Activated naive CD8-positive, alpha-beta T cell (primary cell): ENCODE results near the gene CREG1.
A peak's percentile ranks its signal among the peaks of the same experiment; 100 is the strongest.

Experiments
- H3K27ac Mint-ChIP-seq: one replicate; pipeline ENCODE4 v1.8.0; 2021; ENCODE audit warnings: mixed read lengths
- H3K27me3 Mint-ChIP-seq: one replicate; pipeline ENCODE4 v1.8.0; 2021; ENCODE audit warnings: mixed read lengths
- H3K36me3 Mint-ChIP-seq: one replicate; pipeline ENCODE4 v1.8.0; 2021; ENCODE audit warnings: mixed read lengths
- H3K4me1 Mint-ChIP-seq: one replicate; pipeline ENCODE4 v1.8.0; 2021; ENCODE audit warnings: low read depth, mixed read lengths
- H3K4me3 Mint-ChIP-seq: one replicate; pipeline ENCODE4 v1.8.0; 2021; ENCODE audit warnings: mild to moderate bottlenecking, mixed read lengths
- H3K9me3 Mint-ChIP-seq: one replicate; pipeline ENCODE4 v1.8.0; 2021; ENCODE audit warnings: low read depth, mixed read lengths

CREG1 gene

DNA sequence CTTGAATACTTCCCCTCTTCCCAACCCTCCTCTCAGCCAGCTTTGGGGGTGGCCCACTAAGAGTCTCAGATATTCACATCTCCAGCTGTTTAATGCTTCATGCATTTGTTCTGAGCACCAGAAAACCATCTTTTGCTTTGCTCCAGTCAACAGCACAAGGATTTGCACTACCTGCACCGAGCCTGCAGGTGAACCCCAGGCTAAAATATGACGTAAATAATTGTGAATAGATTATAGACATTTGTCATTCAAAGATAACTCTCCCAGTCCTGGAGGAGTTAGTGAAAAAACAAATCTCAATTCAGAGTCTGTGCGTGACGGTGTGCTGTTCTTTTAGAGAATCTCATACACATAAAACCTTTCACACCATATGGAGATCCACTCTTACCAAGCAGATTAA is 42.7 kb downstream of the CREG1 start:
- no peaks in the 10 kb centered on the region for H3K27me3 Mint-ChIP-seq
- H3K27ac Mint-ChIP-seq = peak overlapping the region; percentile 91
- H3K36me3 Mint-ChIP-seq = peaks cover 28% of the 10 kb centered on the region
- peaks cover 92% of the 10 kb centered on the region for H3K4me1 Mint-ChIP-seq
- H3K9me3 Mint-ChIP-seq = no peaks in the 10 kb centered on the region
- peak overlapping the region; percentile 84 for H3K4me3 Mint-ChIP-seq

DNA sequence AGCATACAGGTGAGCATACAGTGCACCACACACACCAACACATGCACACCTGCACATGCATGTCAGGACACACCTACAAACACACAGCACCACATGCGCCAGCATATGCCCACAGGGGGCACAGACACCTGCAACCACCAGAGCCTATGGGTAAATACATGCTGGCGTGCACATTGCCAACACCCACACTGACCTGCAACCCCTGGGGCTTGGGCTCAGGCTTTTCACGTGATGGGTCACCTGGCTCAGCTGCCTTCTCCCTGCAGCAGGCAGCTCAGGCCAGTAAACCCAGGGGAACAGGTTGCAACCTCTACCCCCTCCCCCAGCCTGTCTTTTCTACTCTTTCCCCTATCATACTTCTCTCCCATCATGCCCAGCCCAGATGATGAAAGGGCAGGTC is 43.3 kb downstream of the CREG1 start:
- H3K4me3 Mint-ChIP-seq = peak overlapping the region; percentile 84
- no peaks in the 10 kb centered on the region for H3K9me3 Mint-ChIP-seq
- H3K27me3 Mint-ChIP-seq = no peaks in the 10 kb centered on the region
- H3K27ac Mint-ChIP-seq = peak overlapping the region; percentile 91
- H3K4me1 Mint-ChIP-seq = peaks cover 92% of the 10 kb centered on the region
- peaks cover 26% of the 10 kb centered on the region for H3K36me3 Mint-ChIP-seq

DNA sequence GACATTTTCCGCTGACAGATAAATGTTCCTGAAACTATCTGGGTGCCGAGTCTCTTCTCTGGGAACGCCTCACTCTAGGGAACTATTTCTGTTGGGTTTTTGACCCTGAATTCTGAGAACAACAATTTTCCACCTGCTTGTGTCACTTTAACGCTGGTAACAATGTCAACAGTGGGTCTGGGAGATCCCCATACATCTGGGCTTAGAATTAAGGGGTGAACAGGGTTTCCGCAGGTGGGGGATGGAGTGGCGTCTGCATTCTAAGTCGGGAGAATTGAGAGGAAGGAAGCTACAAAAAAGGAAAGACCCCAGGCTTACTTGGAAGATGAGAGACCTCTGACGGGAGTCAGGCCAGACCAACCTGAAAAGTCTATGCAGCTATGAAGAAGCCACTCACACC is 44.0 kb downstream of the CREG1 start:
- peaks cover 92% of the 10 kb centered on the region for H3K4me1 Mint-ChIP-seq
- peaks cover 26% of the 10 kb centered on the region for H3K36me3 Mint-ChIP-seq
- no peaks in the 10 kb centered on the region for H3K27me3 Mint-ChIP-seq
- H3K9me3 Mint-ChIP-seq = no peaks in the 10 kb centered on the region
- H3K27ac Mint-ChIP-seq = peak overlapping the region; percentile 91
- peak overlapping the region; percentile 84 for H3K4me3 Mint-ChIP-seq

DNA sequence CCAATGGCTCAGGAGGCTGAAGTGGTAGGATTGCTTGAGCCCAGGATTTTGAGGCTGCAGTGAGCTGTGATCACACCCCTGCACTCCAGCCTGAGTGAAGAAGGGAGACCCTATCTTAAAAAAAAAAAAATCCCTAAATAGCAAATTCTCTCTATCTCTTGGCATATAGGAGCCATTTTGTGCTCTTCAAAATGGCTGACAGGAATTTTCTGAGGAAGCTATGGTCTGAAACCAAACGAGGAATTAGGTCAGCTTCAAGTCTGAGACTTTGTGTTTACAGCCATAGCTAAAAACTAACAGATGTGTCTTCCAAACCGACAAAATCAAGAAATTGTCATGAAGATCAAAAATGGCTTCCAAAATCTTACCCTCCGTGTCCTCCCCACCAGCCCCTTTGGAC is 45.8 kb downstream of the CREG1 start:
- H3K36me3 Mint-ChIP-seq = peaks cover 28% of the 10 kb centered on the region
- peak overlapping the region; percentile 84 for H3K27ac Mint-ChIP-seq
- no peaks in the 10 kb centered on the region for H3K9me3 Mint-ChIP-seq
- peaks cover 95% of the 10 kb centered on the region for H3K4me1 Mint-ChIP-seq
- no peaks in the 10 kb centered on the region for H3K27me3 Mint-ChIP-seq
- H3K4me3 Mint-ChIP-seq = peak overlapping the region; percentile 42

DNA sequence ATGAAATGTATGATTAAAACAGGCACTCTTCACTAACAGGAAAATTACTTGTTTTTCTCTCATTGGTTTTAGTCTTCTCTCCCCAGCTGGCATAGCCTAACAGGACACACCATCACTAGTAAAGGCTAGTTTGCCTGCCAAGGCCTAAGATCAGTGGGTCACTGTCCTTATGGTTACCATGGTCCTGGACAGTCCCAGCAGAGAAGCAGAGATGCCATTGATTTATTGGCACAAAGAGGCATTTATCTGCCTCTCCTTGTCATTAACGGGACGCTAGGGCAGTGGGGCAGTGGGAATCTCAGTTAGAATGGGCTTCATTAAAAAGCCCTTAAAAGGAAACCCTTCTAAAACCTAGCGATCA is 49.1 kb downstream of the CREG1 start:
- Mint-ChIP-seq H3K4me1 (peaks cover 94% of the 10 kb centered on the region), H3K27me3 (no peaks in the 10 kb centered on the region), H3K36me3 (peaks cover 18% of the 10 kb centered on the region), H3K4me3 (peak overlapping the region; percentile 42), H3K27ac (peak overlapping the region; percentile 99), H3K9me3 (no peaks in the 10 kb centered on the region)

DNA sequence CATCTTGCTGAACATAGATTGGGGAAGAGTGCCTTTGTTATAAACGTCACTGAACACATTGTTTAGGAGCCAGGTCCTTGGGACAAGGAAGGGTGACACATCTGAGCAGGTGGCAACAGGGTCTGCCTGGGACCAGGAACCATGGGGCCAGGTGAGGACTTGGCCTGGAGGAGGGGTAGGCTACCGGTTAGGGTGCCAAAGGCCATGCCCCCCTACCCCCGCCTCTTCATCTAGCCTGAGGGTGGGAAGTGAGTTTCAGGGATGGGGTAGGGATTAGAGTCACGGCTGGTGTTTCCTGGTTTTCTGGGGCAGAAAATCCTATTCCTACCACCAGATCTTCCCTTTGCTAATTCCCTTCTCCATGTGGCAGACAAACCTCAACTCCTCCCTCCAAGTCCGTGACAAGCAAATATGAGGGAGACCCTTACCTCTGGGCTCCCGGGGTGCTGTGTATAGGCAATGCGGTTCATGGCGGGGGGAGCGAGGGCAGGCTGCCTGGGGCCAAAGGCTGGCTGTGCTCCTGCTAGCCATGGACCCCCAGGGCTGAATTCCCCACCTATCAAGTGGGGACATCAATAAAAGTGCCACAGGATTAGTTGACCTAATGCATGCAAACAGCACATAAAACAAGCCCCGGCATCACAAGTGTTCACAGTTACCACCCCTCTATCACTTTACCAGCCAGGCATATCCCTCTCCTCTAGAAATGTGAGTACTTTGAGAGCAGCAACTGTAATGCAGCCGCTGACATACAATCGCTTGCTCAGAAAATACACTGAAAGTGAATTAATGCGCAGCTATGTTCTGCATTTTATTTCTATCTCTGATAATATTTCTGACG is 49.7 kb downstream of the CREG1 start:
- Mint-ChIP-seq H3K27me3 (no peaks in the 10 kb centered on the region), H3K27ac (peak overlapping the region; percentile 99), H3K4me3 (peak overlapping the region; percentile 69), H3K36me3 (peaks cover 15% of the 10 kb centered on the region), H3K9me3 (no peaks in the 10 kb centered on the region), H3K4me1 (peaks cover 95% of the 10 kb centered on the region)

DNA sequence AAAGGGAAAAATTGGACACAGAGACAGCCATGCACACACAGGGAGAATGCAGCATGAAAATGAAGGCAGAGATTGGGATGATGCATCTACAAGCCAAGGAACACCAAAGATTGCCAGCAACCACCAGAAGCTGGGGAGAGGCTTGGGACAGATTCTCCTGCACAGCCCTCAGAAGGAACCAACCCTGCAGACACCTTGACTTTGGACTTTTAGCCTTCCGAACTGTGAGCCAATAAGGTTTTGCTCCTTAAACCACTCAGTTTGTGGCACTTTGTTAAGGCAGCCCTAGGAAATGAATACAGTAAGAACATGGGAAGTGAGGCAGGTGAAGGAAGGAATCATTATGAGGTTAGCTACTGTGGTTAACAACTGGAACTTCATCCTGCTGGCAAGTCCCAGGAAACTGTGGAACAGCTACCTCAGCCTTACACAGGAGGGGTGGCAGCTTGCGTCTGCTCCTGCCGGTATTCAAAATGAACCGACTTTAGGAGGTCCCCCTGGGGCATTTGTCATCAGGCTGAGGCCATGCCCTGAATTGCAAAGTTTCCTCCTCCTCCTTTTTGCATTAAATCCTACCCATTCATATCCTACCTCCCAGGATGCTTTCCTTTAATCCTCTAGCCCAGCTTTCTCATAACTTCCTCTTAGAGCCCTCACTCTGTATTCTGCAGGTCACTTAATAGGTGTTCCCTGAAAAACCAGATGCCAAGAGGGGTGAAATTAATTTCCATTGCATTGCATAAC is 50.7 kb downstream of the CREG1 start:
- H3K4me3 Mint-ChIP-seq = peak overlapping the region; percentile 69
- peaks cover 12% of the 10 kb centered on the region for H3K36me3 Mint-ChIP-seq
- peaks cover 97% of the 10 kb centered on the region for H3K4me1 Mint-ChIP-seq
- peak overlapping the region; percentile 99 for H3K27ac Mint-ChIP-seq
- H3K9me3 Mint-ChIP-seq = no peaks in the 10 kb centered on the region
- no peaks in the 10 kb centered on the region for H3K27me3 Mint-ChIP-seq

DNA sequence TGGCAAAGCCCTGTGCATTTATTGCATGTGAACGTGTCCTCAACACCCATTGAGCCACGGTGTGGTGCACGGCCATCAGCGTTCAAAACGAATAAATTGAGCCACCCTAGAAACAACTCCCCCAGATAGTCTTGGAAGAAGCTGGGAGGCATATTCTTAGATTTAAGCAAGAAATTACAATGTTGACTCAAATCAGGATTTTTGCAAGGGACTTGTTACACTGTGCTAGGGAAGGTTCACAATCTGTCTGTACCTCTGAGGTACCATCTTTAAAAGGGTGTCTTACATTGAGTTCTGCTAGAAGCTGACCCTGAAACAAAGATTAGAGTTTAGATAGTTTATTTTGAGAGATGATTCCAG is 51.4 kb downstream of the CREG1 start:
- Mint-ChIP-seq H3K4me1 (peaks cover 97% of the 10 kb centered on the region), H3K9me3 (no peaks in the 10 kb centered on the region), H3K36me3 (peaks cover 10% of the 10 kb centered on the region), H3K27me3 (no peaks in the 10 kb centered on the region), H3K4me3 (peak overlapping the region; percentile 69), H3K27ac (peak overlapping the region; percentile 99)

DNA sequence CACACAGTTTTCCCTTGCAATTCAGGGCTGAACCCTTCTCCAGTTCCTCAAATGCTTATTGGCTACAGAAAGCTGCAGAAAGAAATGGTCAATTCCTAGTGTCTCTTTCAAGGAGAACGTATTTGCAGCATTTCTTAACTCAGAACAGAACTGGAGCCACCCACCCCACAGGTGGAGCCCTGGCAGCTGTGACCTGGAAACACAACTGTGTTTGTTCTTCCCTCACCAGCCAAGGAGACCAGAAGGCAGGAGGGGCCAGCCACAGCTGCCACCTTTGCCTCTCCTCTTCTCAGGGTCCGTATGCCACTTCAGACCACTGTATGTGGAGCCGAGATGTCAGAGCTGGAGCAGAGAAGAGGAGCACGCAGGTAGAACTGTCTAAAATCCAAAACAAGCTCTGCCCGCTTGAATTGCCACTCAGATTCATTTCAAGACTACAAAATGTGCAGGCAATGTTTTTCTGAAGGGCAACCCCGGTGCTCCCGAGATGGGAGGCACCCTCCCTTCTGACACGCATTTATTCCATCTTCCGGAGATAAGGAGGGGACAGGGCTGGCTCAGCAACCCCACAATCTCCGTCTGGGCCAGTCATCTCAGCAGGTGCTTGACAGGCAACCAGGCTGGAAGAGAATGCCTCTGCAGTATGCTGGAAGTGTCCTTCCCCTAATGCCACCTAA is 51.9 kb downstream of the CREG1 start:
- Mint-ChIP-seq H3K9me3 (no peaks in the 10 kb centered on the region), H3K36me3 (peaks cover 10% of the 10 kb centered on the region), H3K27ac (peak overlapping the region; percentile 99), H3K4me1 (peaks cover 97% of the 10 kb centered on the region), H3K27me3 (no peaks in the 10 kb centered on the region), H3K4me3 (peak overlapping the region; percentile 69)

DNA sequence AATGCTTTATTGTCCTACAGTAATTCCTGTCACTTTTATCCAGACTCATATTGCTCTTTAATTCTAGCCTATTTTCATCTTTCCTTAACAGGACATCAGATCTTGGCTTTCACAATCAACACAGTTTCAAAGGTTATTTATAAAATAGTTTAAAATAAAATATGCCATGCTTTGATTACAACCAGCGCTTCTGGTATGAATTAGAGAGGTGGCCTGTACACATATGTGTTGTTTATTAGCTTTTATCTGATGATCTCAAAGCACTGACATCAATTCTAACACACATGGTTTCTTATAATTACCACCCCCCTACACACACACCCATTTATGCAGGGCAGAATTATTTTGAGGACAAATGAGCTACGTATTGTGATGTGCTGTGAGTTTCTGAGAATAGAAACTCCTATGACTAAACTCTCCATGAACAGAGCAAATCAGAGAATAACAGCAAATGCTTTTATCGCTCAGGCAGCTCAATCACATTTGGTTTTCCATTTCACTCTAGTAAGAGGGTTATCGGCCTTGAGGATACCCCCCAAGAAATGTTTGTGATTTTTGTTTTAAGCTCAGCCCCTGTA is 53.2 kb downstream of the CREG1 start:
- Mint-ChIP-seq H3K4me3 (peak overlapping the region; percentile 84), H3K27me3 (no peaks in the 10 kb centered on the region), H3K36me3 (peaks cover 20% of the 10 kb centered on the region), H3K27ac (peak overlapping the region; percentile 99), H3K9me3 (no peaks in the 10 kb centered on the region), H3K4me1 (peaks cover 98% of the 10 kb centered on the region)

DNA sequence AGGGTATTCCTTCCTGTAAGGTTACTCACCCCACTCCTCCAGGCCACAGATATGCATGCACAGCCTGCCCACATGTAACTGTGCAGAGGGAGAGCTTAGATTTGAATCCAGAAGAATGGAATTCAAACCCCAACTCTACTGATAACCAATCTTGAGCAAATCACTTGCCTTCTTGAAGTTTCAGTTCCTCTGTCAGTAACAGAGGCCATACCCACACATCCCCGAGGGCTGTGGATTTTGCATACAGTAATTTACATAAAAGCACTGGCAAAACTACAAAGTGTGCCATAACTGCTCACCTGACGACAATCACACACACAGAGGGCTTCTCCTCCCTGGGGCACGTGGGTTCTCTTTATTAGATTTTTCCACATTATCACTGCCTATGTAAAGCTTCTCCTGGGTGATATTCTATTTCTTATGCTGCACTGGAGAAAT is 53.9 kb downstream of the CREG1 start:
- Mint-ChIP-seq H3K27me3 (no peaks in the 10 kb centered on the region), H3K27ac (peak overlapping the region; percentile 99), H3K9me3 (no peaks in the 10 kb centered on the region), H3K36me3 (peaks cover 22% of the 10 kb centered on the region), H3K4me1 (peaks cover 98% of the 10 kb centered on the region), H3K4me3 (peak overlapping the region; percentile 84)

DNA sequence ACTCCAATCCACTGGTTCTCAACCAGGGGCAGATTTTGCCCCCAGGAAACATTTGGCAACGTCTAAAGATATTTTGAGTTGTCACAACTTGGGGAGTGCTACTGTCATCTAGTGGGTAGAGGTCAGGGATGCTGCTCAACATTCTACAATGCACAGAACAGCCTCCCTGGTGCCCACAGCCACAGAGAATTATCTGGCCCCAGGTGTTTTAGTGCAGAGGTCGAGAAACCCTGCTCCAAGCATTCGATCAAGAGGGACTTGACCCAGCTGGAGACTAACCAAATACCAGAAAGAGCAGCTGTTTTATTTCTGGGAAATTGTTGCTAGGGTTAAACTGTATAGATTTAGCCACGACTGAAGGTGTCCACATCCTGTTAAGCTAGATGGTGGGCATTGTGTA is 54.5 kb downstream of the CREG1 start:
- peak overlapping the region; percentile 84 for H3K4me3 Mint-ChIP-seq
- no peaks in the 10 kb centered on the region for H3K9me3 Mint-ChIP-seq
- no peaks in the 10 kb centered on the region for H3K27me3 Mint-ChIP-seq
- H3K4me1 Mint-ChIP-seq = peaks cover 98% of the 10 kb centered on the region
- H3K36me3 Mint-ChIP-seq = peaks cover 22% of the 10 kb centered on the region
- peak overlapping the region; percentile 99 for H3K27ac Mint-ChIP-seq

DNA sequence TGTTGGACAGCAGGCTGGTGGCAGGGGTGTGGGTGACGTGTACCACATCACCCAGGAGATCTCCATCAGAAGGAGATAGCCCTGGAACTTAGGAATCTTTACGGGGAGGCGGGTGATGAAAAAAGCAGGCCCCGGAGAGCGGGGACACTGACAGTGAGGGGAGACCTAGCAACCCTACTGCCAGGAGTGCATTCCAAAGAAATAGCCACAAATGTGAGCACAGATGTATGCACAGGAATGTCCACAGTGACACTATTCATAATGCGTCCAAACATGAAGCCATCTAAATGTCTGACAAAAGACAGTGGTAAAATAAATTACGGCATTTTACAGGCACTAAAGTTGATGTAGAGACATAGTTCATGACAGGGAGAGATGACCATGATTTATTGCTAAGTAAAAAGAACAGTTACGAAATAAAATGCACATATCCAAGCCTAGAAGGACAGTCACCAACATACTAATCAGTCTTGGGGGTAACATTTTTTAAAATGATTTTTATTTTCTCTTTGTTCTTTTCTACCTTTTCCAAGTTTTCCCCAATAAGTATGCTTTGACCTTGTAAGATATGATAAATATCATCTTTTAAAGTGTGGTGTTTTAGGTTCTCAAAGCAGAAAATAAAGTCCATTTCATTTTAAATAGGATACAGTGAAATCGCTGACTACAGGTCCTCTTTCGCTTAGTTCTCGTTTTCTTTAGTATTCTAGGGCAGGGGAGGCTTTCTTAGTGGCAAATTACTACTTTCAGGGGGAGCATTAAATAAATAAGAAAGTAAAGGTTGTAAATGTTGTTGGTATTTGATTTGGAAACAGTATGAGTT is 56.6 kb downstream of the CREG1 start:
- H3K9me3 Mint-ChIP-seq = no peaks in the 10 kb centered on the region
- H3K4me3 Mint-ChIP-seq = no peak overlapping the region
- peaks cover 97% of the 10 kb centered on the region for H3K4me1 Mint-ChIP-seq
- H3K27me3 Mint-ChIP-seq = no peaks in the 10 kb centered on the region
- peaks cover 22% of the 10 kb centered on the region for H3K36me3 Mint-ChIP-seq
- H3K27ac Mint-ChIP-seq = peak overlapping the region; percentile 99

DNA sequence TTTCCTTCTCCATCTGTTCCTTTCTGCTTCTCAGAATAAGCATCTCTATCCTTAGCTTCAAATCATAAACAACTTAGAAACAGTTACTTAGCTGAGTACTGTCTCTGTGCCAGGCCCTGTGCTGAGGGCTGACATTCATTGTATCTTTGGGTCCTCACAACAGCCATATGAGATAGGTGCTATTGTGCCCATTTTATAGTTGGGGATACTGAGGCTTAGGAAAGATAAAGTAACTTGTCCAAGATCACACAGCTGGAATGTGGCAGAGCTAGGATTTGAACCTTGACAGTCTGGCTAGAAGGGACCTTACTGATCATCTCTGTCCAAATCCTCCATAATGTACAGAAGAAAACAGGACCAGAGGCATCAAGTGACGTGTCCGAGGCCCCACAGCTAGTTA is 60.2 kb downstream of the CREG1 start:
- H3K27ac Mint-ChIP-seq = peak overlapping the region; percentile 97
- peak overlapping the region; percentile 80 for H3K4me3 Mint-ChIP-seq

More for the DNA sequence above, 60.2 kb downstream of the CREG1 start:
- Mint-ChIP-seq H3K36me3 (peaks cover 20% of the 10 kb centered on the region), H3K4me1 (peaks cover 95% of the 10 kb centered on the region), H3K27me3 (no peaks in the 10 kb centered on the region), H3K9me3 (no peaks in the 10 kb centered on the region)
